Prostate gland (tissue), 2 donors: Measurements from ENCODE around the gene B4GALNT1. TPM values are rescaled to one million over a fixed set of nuclear protein-coding genes. Genes with fewer than 3 reads are reported as not detected.
"Not testable (repeated sequence)": the region's sequence is repeated elsewhere in the genome, so short reads cannot be mapped to it uniquely, and the experiment has no call there.

Experiments used
- DNase-seq: peaks from one replicate; pipeline ENCODE4 v3.0.0-alpha.2; 2019; ENCODE audit warnings: low spot score
- H3K27ac ChIP-seq, 2 donors: fragments of 200-600 bp; sonication (generic); 2 replicates each; pipeline ENCODE4 v1.5.1; 2017 to 2019
- H3K27me3 ChIP-seq: fragments of 200-600 bp; sonication (generic); replicated peaks from 2 replicates; pipeline ENCODE4 v1.5.1; 2019; ENCODE audit not compliant: insufficient read depth
- H3K36me3 ChIP-seq, 2 donors: fragments of 200-600 bp; sonication (generic); 1 replicate in 1 of 2; 2 replicates in 1 of 2; pipeline versions ENCODE4 v1.5.1 to v1.8.1; 2017 to 2019
- H3K4me1 ChIP-seq: fragments of 200-600 bp; sonication (generic); replicated peaks from 2 replicates; pipeline ENCODE4 v1.5.1; 2019
- H3K4me3 ChIP-seq, 2 donors: fragments of 200-600 bp; sonication (generic); 2 replicates each; pipeline ENCODE4 v1.5.1; 2017 to 2019
- H3K9me3 ChIP-seq: fragments of 200-600 bp; sonication (generic); 2 replicates; pipeline ENCODE4 v1.5.1; 2017
- CTCF ChIP-seq, 4 experiments: fragments of 200-600 bp in 2 of 4; fragments of 450-650 bp in 2 of 4; sonication (generic) in 2 of 4; IDR thresholded peaks; 1 replicate in 3 of 4; 2 replicates in 1 of 4; pipeline ENCODE4 v1.5.1; 2016 to 2019; ENCODE audit warnings: antibody characterized with exemption in 4 of 4, mild to moderate bottlenecking in 2 of 4, moderate library complexity in 2 of 4
- POLR2A ChIP-seq: fragments of 450-650 bp; IDR thresholded peaks from one replicate; pipeline ENCODE4 v1.6.1; 2016; ENCODE audit warnings: antibody characterized with exemption, mild to moderate bottlenecking
- POLR2AphosphoS5 ChIP-seq: sonication (generic); formaldehyde crosslinking; IDR thresholded peaks from one replicate; pipeline ENCODE4 v1.6.1; 2017; ENCODE audit warnings: antibody characterized with exemption
- WGBS: methylation state at CpG from one replicate; pipeline ENCODE4 v1.1.5; 2018; 5-methylcytosine and 5-hydroxymethylcytosine counted together
- intact Hi-C: fragments of 100-400 bp; cut with DNase I; formaldehyde crosslinking; loops from one replicate; pipeline ENCODE4 v1.14.2; 2022
- total RNA-seq, 2 donors: library from RNA; depleted of rRNA; stranded (reverse); fragments of >200 nt; gene quantifications; one replicate each; pipeline ENCODE4 v1.1.0, GENCODE V29; 2016

B4GALNT1 gene
- total RNA-seq, 2 donors from 2014 or later = 2.2 to 6.7 TPM

GRCh38 chr12:57590864-57591781, 41.9 kb downstream of the B4GALNT1 start, which contains the start of gene PIP4K2C:
Gene PIP4K2C, plus strand, starts transcription at chr12:57591192. Its CDS starts 98 bp downstream, at chr12:57591290.
- peak within 1 kb of the TSS; percentile 72 to 83 for H3K27ac ChIP-seq

GRCh38 chr12:57590479-57590863, 42.5 kb downstream of the B4GALNT1 start:
- H3K4me1 ChIP-seq = peaks cover 12% of the 10 kb centered on the region
- H3K9me3 ChIP-seq = no peaks in the 10 kb centered on the region
- no peak for TF ChIP-seq POLR2A
- no peak for TF ChIP-seq CTCF (IDR thresholded peaks at IDR 0.05)
- TF ChIP-seq POLR2AphosphoS5 = no peak
- intact Hi-C loops = no loop called here
- no peaks in the 10 kb centered on the region for H3K27me3 ChIP-seq
- peak overlapping the region; percentile 95 to 98 for H3K4me3 ChIP-seq
- peak overlapping the region; percentile 72 to 83 for H3K27ac ChIP-seq
- no peak for DNase-seq
- WGBS = 10% methylated on average over 2 of the region's 2 CpGs
- H3K36me3 ChIP-seq = no peaks in the 10 kb centered on the region

More at GRCh38 chr12:57590864-57591781, 41.9 kb downstream of the B4GALNT1 start, which contains the start of gene PIP4K2C:
- Histone ChIP-seq H3K27me3 (no peaks in the 10 kb centered on the region), H3K4me3 (peak within 1 kb of the TSS; percentile 95 to 98), H3K4me1 (peaks cover 12% of the 10 kb centered on the region), H3K9me3 (no peaks in the 10 kb centered on the region), H3K36me3 (no peaks in the 10 kb centered on the region)
- WGBS = 1% methylated on average over 35 of the region's 69 CpGs
- intact Hi-C loops = no loop called here
- DNase-seq = peak; percentile 87
- TF ChIP-seq POLR2A (peak; percentile 52), POLR2AphosphoS5 (peak; percentile 76), CTCF (IDR thresholded peaks at IDR 0.05) (peak in 2 of 4 experiments; percentile 9 to 11)

- H3K9me3 ChIP-seq, DNase-seq, intact Hi-C loops, H3K36me3 ChIP-seq, H3K27me3 ChIP-seq, H3K4me3 ChIP-seq, H3K27ac ChIP-seq: not testable (repeated sequence)
- 86% methylated on average over 15 of the region's 15 CpGs for WGBS
- H3K4me1 ChIP-seq = peaks cover 12% of the 10 kb centered on the region
These were observed 43.9 kb downstream of the B4GALNT1 start for GRCh38 chr12:57588951-57589610.

GRCh38 chr12:57586832-57587429, 46.1 kb downstream of the B4GALNT1 start:
- no peak overlapping the region for H3K4me3 ChIP-seq
- intact Hi-C loops = no loop called here
- H3K27me3 ChIP-seq = no peaks in the 10 kb centered on the region
- no peak overlapping the region for H3K27ac ChIP-seq
- WGBS = 89% methylated on average over 3 of the region's 3 CpGs
- no peaks in the 10 kb centered on the region for H3K9me3 ChIP-seq
- no peak for DNase-seq
- H3K36me3 ChIP-seq = no peaks in the 10 kb centered on the region
- peaks cover 6% of the 10 kb centered on the region for H3K4me1 ChIP-seq
- TF ChIP-seq CTCF (IDR thresholded peaks at IDR 0.05) (no peak), POLR2AphosphoS5 (no peak), POLR2A (no peak)

- H3K27me3 ChIP-seq = no peaks in the 10 kb centered on the region
- H3K4me1 ChIP-seq = peaks cover 3% of the 10 kb centered on the region
- no peak overlapping the region for H3K4me3 ChIP-seq
- H3K9me3 ChIP-seq = no peaks in the 10 kb centered on the region
- intact Hi-C loops = no loop called here
- H3K27ac ChIP-seq = no peak overlapping the region
- no peak for DNase-seq
- 90% methylated on average over 3 of the region's 3 CpGs for WGBS
- TF ChIP-seq POLR2AphosphoS5 = no peak
- TF ChIP-seq POLR2A = no peak
- TF ChIP-seq CTCF (IDR thresholded peaks at IDR 0.05) = no peak
- no peaks in the 10 kb centered on the region for H3K36me3 ChIP-seq
These were observed 46.9 kb downstream of the B4GALNT1 start for GRCh38 chr12:57586128-57586527.
